HepG2 (cell line): ENCODE results near the gene EDAR. TPM values are rescaled to one million over a fixed set of nuclear protein-coding genes. Genes with fewer than 3 reads are reported as not detected.

Source experiments
- ETV5 ChIP-seq: IDR thresholded peaks from 2 replicates; pipeline ENCODE4 v1.6.1; 2018; ENCODE audit warnings: missing biosample characterization, missing genetic modification reagents, inconsistent platforms, borderline replicate concordance
- FOXA3 ChIP-seq: IDR thresholded peaks from 2 replicates; pipeline ENCODE4 v1.6.1; 2016; ENCODE audit warnings: missing genetic modification reagents, missing compliant biosample characterization
- FOXC1 ChIP-seq: sonication (generic); formaldehyde crosslinking; IDR thresholded peaks from 2 replicates; pipeline ENCODE4 v1.8.0; 2022; ENCODE audit warnings: mild to moderate bottlenecking, missing genetic modification reagents, borderline replicate concordance
- FOXJ3 ChIP-seq: sonication (generic); formaldehyde crosslinking; IDR thresholded peaks from 2 replicates; pipeline ENCODE4 v1.4.0; 2020; ENCODE audit warnings: missing genetic modification reagents, mild to moderate bottlenecking, borderline replicate concordance
- FOXO1 ChIP-seq: sonication (generic); formaldehyde crosslinking; IDR thresholded peaks from 2 replicates; pipeline ENCODE4 v1.4.0; 2020; ENCODE audit warnings: missing genetic modification reagents
- FOXP1 ChIP-seq, 2 experiments: fragments of 450-650 bp in 1 of 2; IDR thresholded peaks; 2 replicates each; pipeline ENCODE4 v1.6.1; 2017 to 2018; ENCODE audit warnings: antibody characterized with exemption in 1 of 2
- HDAC1 ChIP-seq: sonication (generic); formaldehyde crosslinking; IDR thresholded peaks from 2 replicates; pipeline ENCODE4 v1.5.1; 2020; ENCODE audit warnings: mild to moderate bottlenecking, missing genetic modification reagents
- HMGXB4 ChIP-seq, 2 experiments: sonication (generic) in 1 of 2; formaldehyde crosslinking in 1 of 2; IDR thresholded peaks; 2 replicates each; pipeline versions ENCODE4 v1.4.0 to v1.6.1; 2018 to 2020; ENCODE audit warnings: missing genetic modification reagents in 2 of 2, borderline replicate concordance in 1 of 2, low read depth in 1 of 2, mild to moderate bottlenecking in 1 of 2, missing biosample characterization in 1 of 2
- HOXA5 ChIP-seq: sonication (generic); formaldehyde crosslinking; IDR thresholded peaks from 2 replicates; pipeline ENCODE4 v1.4.0; 2020; ENCODE audit warnings: missing genetic modification reagents
- ISL2 ChIP-seq: sonication (generic); formaldehyde crosslinking; IDR thresholded peaks from 2 replicates; pipeline ENCODE4 v1.5.0; 2020; ENCODE audit warnings: missing genetic modification reagents
- MEF2D ChIP-seq: sonication (generic); formaldehyde crosslinking; IDR thresholded peaks from 2 replicates; pipeline ENCODE4 v1.5.1; 2020; ENCODE audit warnings: mild to moderate bottlenecking, missing genetic modification reagents
- MEIS1 ChIP-seq: sonication (generic); formaldehyde crosslinking; IDR thresholded peaks from 2 replicates; pipeline ENCODE4 v1.9.0; 2021; ENCODE audit warnings: mild to moderate bottlenecking, missing genetic modification reagents, moderate library complexity, borderline replicate concordance
- NCOR1 ChIP-seq: fragments of 200-600 bp; sonication (generic); IDR thresholded peaks from 2 replicates; pipeline ENCODE4 v1.7.0; 2017; ENCODE audit warnings: antibody characterized with exemption, low read length, borderline replicate concordance
- PITX1 ChIP-seq: sonication (generic); formaldehyde crosslinking; IDR thresholded peaks from 2 replicates; pipeline ENCODE4 v1.5.1; 2020; ENCODE audit warnings: mild to moderate bottlenecking, missing genetic modification reagents
- RBAK ChIP-seq: sonication (generic); formaldehyde crosslinking; IDR thresholded peaks from 2 replicates; pipeline ENCODE4 v1.5.1; 2020; ENCODE audit warnings: mild to moderate bottlenecking, missing genetic modification reagents
- RXRB ChIP-seq: IDR thresholded peaks from 2 replicates; pipeline ENCODE4 v1.6.1; 2016; ENCODE audit warnings: borderline replicate concordance, missing genetic modification reagents, missing compliant biosample characterization
- SIX1 ChIP-seq: sonication (generic); formaldehyde crosslinking; IDR thresholded peaks from 2 replicates; pipeline ENCODE4 v1.4.0; 2020; ENCODE audit warnings: missing genetic modification reagents, borderline replicate concordance
- SNAPC2 ChIP-seq: sonication (generic); formaldehyde crosslinking; IDR thresholded peaks from 2 replicates; pipeline ENCODE4 v1.8.1; 2022; ENCODE audit warnings: mild to moderate bottlenecking, missing genetic modification reagents
- SRF ChIP-seq: IDR thresholded peaks from 2 replicates; pipeline ENCODE4 v1.6.1; 2011; ENCODE audit warnings: mild to moderate bottlenecking, low read depth, low read length, moderate library complexity
- TCF7 ChIP-seq: sonication (generic); IDR thresholded peaks from 2 replicates; pipeline ENCODE4 v1.6.1; 2016; ENCODE audit warnings: antibody characterized with exemption, low read depth
- THAP11 ChIP-seq: IDR thresholded peaks from 2 replicates; pipeline ENCODE4 v1.6.1; 2016; ENCODE audit warnings: missing biosample characterization, missing genetic modification reagents
- USF2 ChIP-seq, 2 experiments: sonication (generic) in 1 of 2; formaldehyde crosslinking in 1 of 2; IDR thresholded peaks; 2 replicates each; pipeline versions ENCODE4 v1.5.1 to v1.6.1; 2011 to 2020; ENCODE audit warnings: borderline replicate concordance in 1 of 2, low read depth in 1 of 2, low read length in 1 of 2, mild to moderate bottlenecking in 1 of 2, missing genetic modification reagents in 1 of 2, moderate library complexity in 1 of 2
- ZBTB7A ChIP-seq: sonication (generic); formaldehyde crosslinking; IDR thresholded peaks from 2 replicates; pipeline ENCODE4 v1.8.0; 2022; ENCODE audit warnings: mild to moderate bottlenecking, missing genetic modification reagents
- ZFP1 ChIP-seq: IDR thresholded peaks from 2 replicates; pipeline ENCODE4 v1.6.1; 2016
- ZNF816 ChIP-seq: sonication (generic); formaldehyde crosslinking; IDR thresholded peaks from 2 replicates; pipeline ENCODE4 v1.8.0; 2022; ENCODE audit warnings: missing genetic modification reagents, mild to moderate bottlenecking, borderline replicate concordance
- polyA plus RNA-seq, 8 experiments: library from polyadenylated mRNA; depleted of rRNA in 3 of 8; stranded (reverse) in 7 of 8; unstranded in 1 of 8; fragments of >200 nt; fragmentation: Illumina TruSeq in 4 of 8; extraction: Trizol in 4 of 8; gene quantifications; 2 replicates each; pipeline versions ENCODE4 v1.2.1 to v1.2.3, GENCODE V29; 2011 to 2016; ENCODE audit warnings: low read depth in 4 of 8, missing spikeins in 1 of 8, mixed read lengths in 1 of 8; ENCODE audit not compliant: insufficient read depth in 1 of 8
- total RNA-seq, 5 experiments: library from RNA; depleted of rRNA; stranded (reverse); fragments of >200 nt; fragmentation: Illumina TruSeq; extraction: Trizol; gene quantifications; 2 replicates each; pipeline ENCODE4 v1.2.3, GENCODE V29; 2016; ENCODE audit warnings: low read depth in 1 of 5
- TF ChIP-seq, protein P1 (sequence below): sonication (generic); formaldehyde crosslinking; IDR thresholded peaks from 2 replicates; pipeline ENCODE4 v1.5.0; 2020; ENCODE audit warnings: mild to moderate bottlenecking, missing genetic modification reagents, moderate library complexity

The EDAR gene
- total and polyA plus RNA-seq, 2 of the 13 experiments (the other 11 are each of a cell fraction or from before 2014, with no cell fraction given), result not detected

DNA sequence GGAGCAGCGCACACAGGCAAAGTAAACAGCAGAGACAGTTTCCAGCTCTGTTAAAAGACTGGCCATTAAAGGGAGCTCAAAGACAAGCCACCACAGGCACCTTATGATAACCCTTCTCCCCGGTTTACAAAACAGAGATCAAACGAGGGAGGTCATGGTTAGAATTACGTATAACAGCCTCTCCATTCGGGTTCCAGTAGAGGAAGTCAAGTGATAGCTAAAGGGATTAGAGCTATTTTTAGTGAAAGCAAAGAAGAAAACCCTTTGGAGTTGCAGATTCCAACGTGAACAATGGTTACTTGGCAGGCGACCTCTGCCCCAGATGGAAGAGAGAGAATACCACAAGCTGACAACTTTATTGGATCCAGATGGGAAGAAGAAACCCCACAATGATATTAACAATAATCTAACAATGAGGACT lies 31.2 kb upstream of the EDAR start (continued):
- TF ChIP-seq USF2 (IDR thresholded peaks at IDR 0.05; ENCODE audit: low read depth, low read length) (no peak), USF2 (CRISPR knock-in tag; IDR thresholded peaks at IDR 0.05; ENCODE audit: borderline replicate concordance) (no peak), ZBTB7A (CRISPR knock-in tag) (no peak), ZNF816 (no peak), MEF2D (CRISPR knock-in tag) (peak; percentile 100), TCF7 (peak; percentile 89), PITX1 (CRISPR knock-in tag) (peak; percentile 70), RXRB (CRISPR knock-in tag) (peak; percentile 76), RBAK (CRISPR knock-in tag) (no peak), HMGXB4 (CRISPR knock-in tag; IDR thresholded peaks at IDR 0.05; ENCODE audit: borderline replicate concordance in 1 of 2, low read depth in 1 of 2) (0 out of 4 replicates have a peak, but pooled peaks of 1 of the 2 experiments have one; percentile 24), FOXO1 (0 out of 2 replicates have a peak, but pooled peaks have one; percentile 32), ISL2 (CRISPR knock-in tag) (peak; percentile 74; the same call in 1 of the 2 replicates), HOXA5 (no peak), FOXC1 (CRISPR knock-in tag) (no peak), SIX1 (CRISPR knock-in tag) (peak; percentile 18; the same call in 1 of the 2 replicates), ZFP1 (CRISPR knock-in tag) (0 out of 2 replicates have a peak, but pooled peaks have one; percentile 43), MEIS1 (CRISPR knock-in tag) (no peak), FOXP1 (IDR thresholded peaks at IDR 0.05) (no peak), FOXP1 (CRISPR knock-in tag; IDR thresholded peaks at IDR 0.05) (peak; percentile 55), SNAPC2 (CRISPR knock-in tag) (no peak), FOXJ3 (CRISPR knock-in tag) (peak; percentile 19; the same call in 1 of the 2 replicates), SRF (no peak), NCOR1 (peak; percentile 71; the same call in 1 of the 2 replicates), FOXA3 (CRISPR knock-in tag) (peak; percentile 74), ETV5 (CRISPR knock-in tag) (peak; percentile 26; the same call in 1 of the 2 replicates), THAP11 (no peak), HDAC1 (peak; percentile 59; the same call in 1 of the 2 replicates)
- TF ChIP-seq, protein P1, sequence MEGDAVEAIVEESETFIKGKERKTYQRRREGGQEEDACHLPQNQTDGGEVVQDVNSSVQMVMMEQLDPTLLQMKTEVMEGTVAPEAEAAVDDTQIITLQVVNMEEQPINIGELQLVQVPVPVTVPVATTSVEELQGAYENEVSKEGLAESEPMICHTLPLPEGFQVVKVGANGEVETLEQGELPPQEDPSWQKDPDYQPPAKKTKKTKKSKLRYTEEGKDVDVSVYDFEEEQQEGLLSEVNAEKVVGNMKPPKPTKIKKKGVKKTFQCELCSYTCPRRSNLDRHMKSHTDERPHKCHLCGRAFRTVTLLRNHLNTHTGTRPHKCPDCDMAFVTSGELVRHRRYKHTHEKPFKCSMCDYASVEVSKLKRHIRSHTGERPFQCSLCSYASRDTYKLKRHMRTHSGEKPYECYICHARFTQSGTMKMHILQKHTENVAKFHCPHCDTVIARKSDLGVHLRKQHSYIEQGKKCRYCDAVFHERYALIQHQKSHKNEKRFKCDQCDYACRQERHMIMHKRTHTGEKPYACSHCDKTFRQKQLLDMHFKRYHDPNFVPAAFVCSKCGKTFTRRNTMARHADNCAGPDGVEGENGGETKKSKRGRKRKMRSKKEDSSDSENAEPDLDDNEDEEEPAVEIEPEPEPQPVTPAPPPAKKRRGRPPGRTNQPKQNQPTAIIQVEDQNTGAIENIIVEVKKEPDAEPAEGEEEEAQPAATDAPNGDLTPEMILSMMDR, result peak; percentile 36; the same call in 1 of the 2 replicates
